CD4-positive, alpha-beta T cell (primary cell): ENCODE results near the gene LIPM. TPM values are rescaled to one million over a fixed set of nuclear protein-coding genes. Genes with fewer than 3 reads are reported as not detected.

Experiments used
- ATAC-seq: fragments of 200-7000 bp; cut with Tn5 transposase; one replicate; pipeline ENCODE4 v1.10.0; 2022; ENCODE audit warnings: mild to moderate bottlenecking; ENCODE audit not compliant: poor library complexity
- CTCF ChIA-PET: fragments of 350-600 bp; sonication (Branson Sonifier 250); formaldehyde crosslinking; loops from one replicate; lab custom pipeline; 2021; ENCODE audit warnings: antibody characterized with exemption, inconsistent platforms; lab: Charles Lee
- POLR2A ChIA-PET: fragments of 350-600 bp; sonication (Branson Sonifier 250); formaldehyde crosslinking; loops from one replicate; lab custom pipeline; 2021; ENCODE audit warnings: antibody characterized with exemption, inconsistent platforms; lab: Charles Lee
- DNase-seq, 14 experiments: peaks; one replicate each; pipeline ENCODE4 v3.0.0-alpha.2; 2013 to 2020; ENCODE audit warnings: mixed read lengths in 2 of 14
- H3K27ac ChIP-seq, 2 donors: one replicate each; pipeline versions ENCODE4 v1.5.1 to v1.7.0; 2013; ENCODE audit warnings: low read length in 2 of 2, low read depth in 1 of 2, mild to moderate bottlenecking in 1 of 2
- H3K27me3 ChIP-seq, 2 experiments: 1 replicate in 1 of 2; 2 replicates in 1 of 2; pipeline versions ENCODE4 v1.6.1 to v1.7.0; 2013; ENCODE audit warnings: low read length in 2 of 2, control low read depth in 1 of 2, mild to moderate bottlenecking in 1 of 2, moderate library complexity in 1 of 2; ENCODE audit not compliant: insufficient read depth in 2 of 2, control insufficient read depth in 1 of 2
- H3K36me3 ChIP-seq: one replicate; pipeline ENCODE4 v1.6.1; 2013; ENCODE audit warnings: low read length, control low read depth; ENCODE audit not compliant: insufficient read depth
- H3K4me1 ChIP-seq: one replicate; pipeline ENCODE4 v1.6.1; 2013; ENCODE audit warnings: low read length, control low read depth; ENCODE audit not compliant: insufficient read depth
- H3K4me3 ChIP-seq: one replicate; pipeline ENCODE4 v1.5.1; 2013; ENCODE audit warnings: mild to moderate bottlenecking, low read length, moderate library complexity
- H3K9me3 ChIP-seq, 2 experiments: 1 replicate in 1 of 2; 2 replicates in 1 of 2; pipeline versions ENCODE4 v1.6.1 to v1.7.0; 2013; ENCODE audit warnings: low read length in 2 of 2, mild to moderate bottlenecking in 2 of 2, control low read depth in 1 of 2, moderate library complexity in 1 of 2; ENCODE audit not compliant: control insufficient read depth in 1 of 2, insufficient read depth in 1 of 2
- H3K27ac Mint-ChIP-seq: one replicate; pipeline ENCODE4 v1.8.0; 2020; ENCODE audit warnings: mixed read lengths
- H3K27me3 Mint-ChIP-seq: one replicate; pipeline ENCODE4 v1.8.0; 2021; ENCODE audit warnings: mixed read lengths
- H3K36me3 Mint-ChIP-seq: one replicate; pipeline ENCODE4 v1.8.0; 2021; ENCODE audit warnings: low read depth, mixed read lengths
- H3K4me1 Mint-ChIP-seq: one replicate; pipeline ENCODE4 v1.8.0; 2021; ENCODE audit warnings: low read depth, mixed read lengths
- H3K4me3 Mint-ChIP-seq: one replicate; pipeline ENCODE4 v1.8.0; 2020; ENCODE audit warnings: mild to moderate bottlenecking, mixed read lengths
- H3K9me3 Mint-ChIP-seq: one replicate; pipeline ENCODE4 v1.8.0; 2020; ENCODE audit warnings: mixed read lengths
- CTCF ChIP-seq: fragments of 200-600 bp; IDR thresholded peaks from one replicate; pipeline ENCODE4 v1.8.0; 2022; ENCODE audit warnings: antibody characterized with exemption, mild to moderate bottlenecking
- intact Hi-C, 2 experiments: fragments of 100-400 bp; cut with DNase I in 1 of 2; cut with micrococcal nuclease in 1 of 2; formaldehyde crosslinking; loops; one replicate each; pipeline versions ENCODE4 v1.15.1 to v1.9.0; 2023 to 2025; cut with DNase I, micrococcal nuclease
- total RNA-seq, 174 experiments: library from RNA in 2 of 174; stranded (reverse) in 2 of 174; gene quantifications; one replicate each; pipeline ENCODE4 v1.2.3 and lab custom pipeline; 2021 to 2026

The LIPM gene
- total RNA-seq, 2 experiments from 2014 or later: not detected

- Histone ChIP-seq H3K27me3 (no peaks in the 10 kb centered on the region), H3K36me3 (no peaks in the 10 kb centered on the region), H3K9me3 (no peaks in the 10 kb centered on the region), H3K4me3 (no peak overlapping the region), H3K4me1 (no peaks in the 10 kb centered on the region), H3K27ac (no peak overlapping the region)
- H3K4me1 Mint-ChIP-seq: no peaks in the 10 kb centered on the region
- CTCF ChIA-PET: no interaction called here
- ATAC-seq (no peak), DNase-seq (no peak)
- H3K9me3 Mint-ChIP-seq: no peaks in the 10 kb centered on the region
- no peak overlapping the region for H3K27ac Mint-ChIP-seq
- no peak for TF ChIP-seq CTCF
- H3K36me3 Mint-ChIP-seq: no peaks in the 10 kb centered on the region
- POLR2A ChIA-PET: no interaction called here
- H3K4me3 Mint-ChIP-seq: no peak overlapping the region
- no peaks in the 10 kb centered on the region for H3K27me3 Mint-ChIP-seq
- intact Hi-C loops: loop anchor here in 1 of 2 experiments (10.0 kb wide), 1 partner anchor 172 kb away; no protein-coding TSS in a partner anchor
Measured at GRCh38 chr10:88866454-88866853, 63.9 kb downstream of the LIPM start.

GRCh38 chr10:88870089-88870488, 67.6 kb downstream of the LIPM start:
- H3K36me3 Mint-ChIP-seq: no peaks in the 10 kb centered on the region
- no peaks in the 10 kb centered on the region for H3K27me3 Mint-ChIP-seq
- CTCF ChIA-PET: interaction anchor here (0.8 kb wide), 1 partner anchor 35 kb away, joined by 3 read pairs; no protein-coding TSS in a partner anchor
- H3K9me3 Mint-ChIP-seq: no peaks in the 10 kb centered on the region
- no peaks in the 10 kb centered on the region for H3K9me3 ChIP-seq
- no peak overlapping the region for H3K4me3 ChIP-seq
- intact Hi-C loops: no loop called here
- DNase-seq (no peak), ATAC-seq (no peak)
- POLR2A ChIA-PET: interaction anchor here (1.1 kb wide), 1 partner anchor 10 kb away, joined by 3 read pairs; the partner anchor contains the start of gene STAMBPL1
- H3K4me1 ChIP-seq: no peaks in the 10 kb centered on the region
- H3K27ac Mint-ChIP-seq: no peak overlapping the region
- no peak for TF ChIP-seq CTCF
- H3K27me3 ChIP-seq: no peaks in the 10 kb centered on the region
- no peaks in the 10 kb centered on the region for H3K36me3 ChIP-seq
- H3K4me1 Mint-ChIP-seq: no peaks in the 10 kb centered on the region
- H3K27ac ChIP-seq: no peak overlapping the region
- H3K4me3 Mint-ChIP-seq: no peak overlapping the region

Other genes with a start within 250 kb of the LIPM start
- 1 to 10 TPM in 1 of 2 experiments, under 1 TPM in 1; 0.95 to 2.7 TPM for gene RNLS, start 219.4 kb upstream of the LIPM start, total RNA-seq
- gene LIPJ, start 216.0 kb upstream of the LIPM start, total RNA-seq: not detected
- gene LIPF, start 138.3 kb upstream of the LIPM start, total RNA-seq: not detected
- gene LIPK, start 96.5 kb upstream of the LIPM start, total RNA-seq: not detected
- gene LIPN, start 42.7 kb upstream of the LIPM start, total RNA-seq: not detected
- not detected for gene ANKRD22, start 49.1 kb downstream of the LIPM start, total RNA-seq
- gene STAMBPL1, start 77.5 kb downstream of the LIPM start, total RNA-seq: 10 to 100 TPM; 23.7 to 26.7 TPM
- gene ACTA2, start 150.0 kb downstream of the LIPM start, total RNA-seq: 1 to 10 TPM; 1.8 to 2.1 TPM
- 10 to 100 TPM; 23.8 to 28.2 TPM for gene FAS, start 188.1 kb downstream of the LIPM start, total RNA-seq